GM12872 (cell line): ENCODE measurements around the gene CACNA2D4.

Source experiments
- CTCF ChIP-seq: IDR thresholded peaks from 3 replicates; pipeline ENCODE4 v1.5.1; 2011; ENCODE audit warnings: low read depth, mild to moderate bottlenecking, low read length, moderate library complexity; ENCODE audit not compliant: insufficient read depth

Gene CACNA2D4

GRCh38 chr12:1885599-1886245 is 32.7 kb downstream of the CACNA2D4 start:
- TF ChIP-seq CTCF = no peak

- TF ChIP-seq CTCF = no peak
Observed at GRCh38 chr12:1885082-1885596, 33.3 kb downstream of the CACNA2D4 start.

- TF ChIP-seq CTCF = no peak
Observed at GRCh38 chr12:1884651-1885050, 33.8 kb downstream of the CACNA2D4 start.

- TF ChIP-seq CTCF = no peak
Observed at GRCh38 chr12:1883513-1883912, 34.9 kb downstream of the CACNA2D4 start.

GRCh38 chr12:1882850-1883470 is 35.5 kb downstream of the CACNA2D4 start:
- no peak for TF ChIP-seq CTCF

GRCh38 chr12:1882405-1882804 is 36.0 kb downstream of the CACNA2D4 start:
- no peak for TF ChIP-seq CTCF

GRCh38 chr12:1881936-1882335 is 36.5 kb downstream of the CACNA2D4 start:
- TF ChIP-seq CTCF = no peak
